SK-N-DZ (cell line): ENCODE results near the gene CHRNB4. TPM values are rescaled to one million over a fixed set of nuclear protein-coding genes. Genes with fewer than 3 reads are reported as not detected.
A peak's percentile ranks its signal among the peaks of the same experiment; 100 is the strongest.
"Not testable (repeated sequence)": the region's sequence is repeated elsewhere in the genome, so short reads cannot be mapped to it uniquely, and the experiment has no call there.

ENCODE experiments used
- DNase-seq: peaks from one replicate; pipeline ENCODE4 v3.0.0-alpha.2; 2015; ENCODE audit warnings: low spot score
- polyA plus RNA-seq, 2 experiments: library from polyadenylated mRNA; depleted of rRNA; stranded (reverse); fragments of >200 nt; gene quantifications; 2 replicates each; pipeline ENCODE4 v1.2.3, GENCODE V29; 2014

The CHRNB4 gene
- polyA plus RNA-seq (2014; cell fraction: cytosol; rRNA removed): 38.0 and 38.9 TPM in 2 replicates
- 18.3 and 33.6 TPM in 2 replicates for polyA plus RNA-seq (2014; cell fraction: nucleus; rRNA removed)

DNA sequence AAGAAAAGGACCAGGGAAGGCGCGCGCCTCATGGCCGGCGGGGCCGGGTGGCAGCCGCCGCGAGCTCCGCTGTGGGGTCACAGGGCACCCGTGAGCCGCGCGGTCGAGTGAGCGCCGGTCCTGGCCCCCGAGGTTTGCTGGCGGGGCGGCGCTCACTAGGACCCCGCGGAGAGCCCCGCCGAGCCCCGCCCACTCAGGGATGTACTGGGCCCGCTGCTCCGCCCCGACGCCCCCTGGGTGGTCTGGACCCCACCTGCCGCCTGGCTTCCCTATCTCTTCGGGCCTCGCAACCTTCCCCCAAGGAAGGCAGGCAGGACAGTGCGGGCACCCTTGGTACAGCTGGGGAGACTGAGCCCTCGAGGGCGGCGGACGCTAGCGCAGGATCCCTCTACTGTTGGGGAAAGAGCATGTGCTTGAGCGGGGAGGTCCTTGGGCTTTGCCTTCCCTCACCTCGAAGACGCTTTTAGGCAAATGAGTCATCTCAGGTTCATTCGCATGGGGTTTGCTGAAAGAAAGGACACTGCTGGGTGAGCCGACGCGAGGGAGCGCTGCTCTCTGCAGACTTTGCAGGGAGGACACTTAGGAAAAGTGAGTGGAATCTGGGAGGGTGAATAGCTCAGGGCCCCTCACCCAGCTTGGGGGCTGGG, at the start of gene CHRNB4:
Gene CHRNB4 (minus strand): TSS at position 109 of the 647 bp plus-strand sequence. CDS start 77 bp downstream, at position 32.
- peak; percentile 94 for DNase-seq

- DNase-seq: no peak
Measured at GRCh38 chr15:78689626-78690025, 48.6 kb upstream of the CHRNB4 start.

DNA sequence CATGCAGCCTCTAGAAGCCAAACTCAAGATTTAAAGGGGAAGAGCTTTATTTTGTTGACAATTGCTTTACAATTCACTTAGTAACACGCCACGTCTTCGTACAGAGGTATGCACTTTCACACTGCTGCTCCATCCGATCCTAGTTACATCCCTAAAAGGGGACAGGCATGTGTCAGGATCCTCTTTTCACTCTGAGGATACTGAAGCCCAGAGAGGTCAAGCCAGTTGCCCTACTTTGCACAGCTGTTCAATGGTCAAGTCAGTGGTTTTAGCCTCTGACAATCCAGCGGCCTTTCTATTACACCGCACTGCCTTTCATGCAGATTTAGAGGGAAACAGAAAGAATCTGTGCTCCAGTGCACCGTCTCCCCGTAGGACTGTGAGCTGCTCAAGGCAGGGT, 44.9 kb upstream of the CHRNB4 start:
- no peak for DNase-seq

DNA sequence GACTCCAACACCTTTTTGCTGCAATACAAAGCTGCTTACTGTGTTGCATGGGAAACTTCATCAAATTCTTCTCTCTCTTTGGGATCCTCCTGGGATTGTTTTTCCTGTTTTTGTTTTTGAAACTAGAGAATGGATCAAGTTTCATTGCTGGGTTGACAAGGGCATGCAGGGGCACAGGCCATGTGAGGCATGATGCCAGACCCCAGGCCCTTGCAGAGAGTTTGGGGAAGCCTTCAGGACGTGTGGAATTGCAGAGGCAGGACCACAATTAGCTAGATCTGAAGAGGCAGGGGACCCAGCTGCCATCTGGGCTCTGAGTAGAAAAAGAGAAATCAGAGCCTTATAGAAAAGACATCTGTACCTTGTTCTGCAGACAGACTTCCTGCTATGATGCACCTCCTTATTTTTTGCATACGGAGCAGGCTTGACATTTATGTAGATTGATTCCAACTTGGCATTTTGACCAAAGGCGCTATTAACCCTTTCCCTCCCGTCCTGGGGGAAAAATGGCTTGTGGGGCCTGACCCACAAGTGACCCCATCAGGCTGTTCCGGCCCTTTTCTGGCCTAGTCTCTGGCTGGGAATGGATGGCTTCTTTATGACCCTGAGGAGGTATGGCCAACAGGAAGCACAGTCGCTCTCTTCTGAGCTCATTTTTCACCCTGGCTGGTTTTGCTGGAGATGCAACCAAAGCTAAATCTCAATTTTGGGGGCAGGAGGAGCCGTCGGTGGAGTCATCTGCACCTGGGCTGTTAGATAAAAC, 44.3 kb upstream of the CHRNB4 start:
- DNase-seq: peak; percentile 59

DNA sequence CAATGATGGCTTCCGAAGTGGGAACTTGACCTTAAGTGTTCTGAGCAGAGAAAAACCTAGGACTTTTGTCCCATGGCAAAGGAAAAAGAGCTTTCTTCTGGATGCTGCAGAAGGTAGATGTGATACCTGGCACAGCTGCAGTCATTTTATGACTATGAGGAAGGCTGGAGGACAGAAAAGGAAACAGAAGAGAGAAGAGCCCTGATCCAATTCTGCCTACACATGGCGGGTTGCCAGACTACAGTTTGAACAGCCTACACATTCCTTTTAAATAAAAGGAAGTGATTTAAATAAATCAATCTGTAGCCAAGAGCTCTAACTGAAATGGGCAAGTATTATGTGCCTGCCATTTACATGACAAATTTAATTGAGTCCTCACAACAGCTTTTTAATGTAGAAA, 43.6 kb upstream of the CHRNB4 start:
- no peak for DNase-seq

- not testable (repeated sequence) for DNase-seq
Measured at GRCh38 chr15:78683599-78683998, 42.6 kb upstream of the CHRNB4 start.

- no peak for DNase-seq
Measured at GRCh38 chr15:78682693-78683410, 41.8 kb upstream of the CHRNB4 start.

- DNase-seq: no peak
Measured at GRCh38 chr15:78682004-78682651, 41.1 kb upstream of the CHRNB4 start.

DNA sequence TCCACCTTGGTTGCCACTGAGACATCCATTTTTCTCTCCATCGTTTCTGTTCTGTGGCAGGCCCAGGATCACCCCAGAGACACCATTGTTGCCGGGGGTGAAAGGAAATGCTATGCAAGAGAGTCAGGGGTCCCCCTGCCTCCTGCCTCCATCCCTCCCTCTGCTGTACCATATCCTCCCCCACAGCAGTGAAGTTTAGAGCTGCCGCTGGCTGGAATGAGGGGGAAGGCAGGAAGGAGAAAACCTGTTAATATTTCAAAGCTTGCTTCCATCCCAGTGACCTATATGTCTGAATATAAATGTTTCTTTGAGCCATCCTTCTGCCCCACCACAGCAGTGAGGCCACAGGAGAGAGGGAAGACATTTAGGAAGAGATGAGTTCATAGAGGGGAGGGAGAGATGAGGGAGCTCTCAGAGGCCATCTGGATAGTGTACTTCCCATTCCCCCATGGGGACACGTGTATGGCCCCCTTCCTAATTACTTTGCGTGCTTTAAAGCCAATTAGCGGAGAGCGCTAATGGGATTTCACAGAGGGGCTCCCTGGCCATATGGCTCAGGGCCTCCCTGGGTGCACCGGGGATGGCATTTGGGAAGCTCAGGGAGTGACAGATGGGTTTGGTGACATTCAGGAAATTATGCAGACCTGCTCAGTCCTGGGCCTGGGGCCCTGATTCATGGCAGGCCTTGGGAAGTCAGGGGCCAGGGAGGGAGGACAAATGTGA, 40.4 kb upstream of the CHRNB4 start:
- DNase-seq: peak; percentile 100

- peak; percentile 72 for DNase-seq
Measured at GRCh38 chr15:78680431-78681075, 39.5 kb upstream of the CHRNB4 start.

DNA sequence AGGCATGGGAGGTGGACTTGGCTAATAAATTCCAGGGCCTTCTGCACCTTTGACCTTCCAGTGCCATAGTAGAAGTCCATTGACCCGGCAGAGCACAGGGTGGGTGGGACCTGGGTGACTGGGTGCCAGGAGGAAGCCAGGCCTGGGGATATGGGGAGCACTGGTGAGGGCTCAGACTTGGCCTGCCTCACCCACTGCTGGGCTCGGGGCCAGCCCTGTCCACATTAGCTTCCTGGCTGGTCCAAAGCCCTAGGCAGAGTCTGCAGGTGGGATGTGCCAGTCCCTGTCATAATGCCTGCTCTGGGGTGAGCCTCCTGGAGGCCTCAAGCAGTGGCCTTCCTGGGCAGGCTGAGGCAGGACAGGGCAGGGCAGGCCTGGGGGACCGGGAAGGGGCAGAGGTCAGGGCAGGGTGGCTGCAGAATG, 38.1 kb upstream of the CHRNB4 start:
- DNase-seq: no peak

- no peak for DNase-seq
Measured at GRCh38 chr15:78676424-78677110, 35.6 kb upstream of the CHRNB4 start.

GRCh38 chr15:78675617-78676360, 34.8 kb upstream of the CHRNB4 start:
- no peak for DNase-seq

DNA sequence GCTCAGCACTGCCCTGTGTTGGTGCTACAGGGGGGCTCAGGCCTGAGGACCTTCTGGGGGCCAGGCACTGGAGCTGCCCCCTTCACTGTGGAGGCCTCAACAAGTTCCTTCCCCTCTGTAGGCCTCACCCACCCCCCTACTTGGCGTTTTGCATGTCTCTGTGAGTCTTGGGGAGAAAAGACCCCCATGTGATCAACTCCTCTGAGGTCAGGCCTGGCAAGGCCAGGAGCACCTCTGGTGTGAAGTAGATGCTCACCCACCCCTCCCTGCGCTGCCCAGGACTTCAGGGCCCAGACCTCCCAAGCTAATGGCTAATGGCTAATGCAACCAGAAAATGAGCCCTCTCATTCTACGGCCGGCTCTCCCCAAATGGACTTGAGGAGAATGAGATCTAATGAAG, 34.2 kb upstream of the CHRNB4 start:
- DNase-seq: no peak

- DNase-seq: no peak
Measured at GRCh38 chr15:78673917-78674444, 33.0 kb upstream of the CHRNB4 start.

GRCh38 chr15:78673476-78673875, 32.5 kb upstream of the CHRNB4 start:
- DNase-seq: no peak

DNA sequence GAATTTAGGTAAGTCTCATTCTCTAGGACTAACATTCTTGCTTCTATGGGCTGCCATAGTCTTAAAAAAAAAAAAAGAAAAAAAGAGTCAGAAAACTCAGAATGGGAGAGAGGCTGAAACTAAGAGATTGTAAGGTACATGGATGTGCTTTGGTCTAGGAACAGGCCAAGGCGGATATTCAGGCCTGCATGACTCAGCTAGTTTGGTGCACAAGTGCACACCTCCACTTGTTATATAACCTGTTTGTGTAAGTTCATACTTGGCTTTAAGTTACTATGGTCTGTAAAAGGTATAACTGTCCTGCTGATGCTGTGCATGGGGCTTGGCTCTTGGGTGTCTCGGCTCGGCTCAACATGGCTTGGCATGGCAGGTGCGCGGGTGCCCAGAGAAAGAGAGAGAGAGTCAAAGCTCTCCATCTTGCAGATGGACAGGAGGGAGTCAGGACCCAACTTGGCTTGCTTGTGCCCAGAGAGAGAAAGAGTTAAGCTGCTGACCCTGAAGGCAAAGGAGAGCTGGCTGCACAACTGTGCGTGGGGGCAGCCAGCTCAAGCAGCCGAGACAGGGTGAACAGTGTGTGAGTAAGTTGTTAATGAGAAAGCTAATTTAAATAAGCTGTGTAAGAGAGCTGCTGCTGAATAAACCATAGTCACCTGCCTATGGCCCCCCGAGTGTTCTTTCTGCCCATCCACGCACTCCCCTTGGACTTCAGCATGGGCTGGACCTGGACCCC, 31.4 kb upstream of the CHRNB4 start:
- DNase-seq: no peak

DNA sequence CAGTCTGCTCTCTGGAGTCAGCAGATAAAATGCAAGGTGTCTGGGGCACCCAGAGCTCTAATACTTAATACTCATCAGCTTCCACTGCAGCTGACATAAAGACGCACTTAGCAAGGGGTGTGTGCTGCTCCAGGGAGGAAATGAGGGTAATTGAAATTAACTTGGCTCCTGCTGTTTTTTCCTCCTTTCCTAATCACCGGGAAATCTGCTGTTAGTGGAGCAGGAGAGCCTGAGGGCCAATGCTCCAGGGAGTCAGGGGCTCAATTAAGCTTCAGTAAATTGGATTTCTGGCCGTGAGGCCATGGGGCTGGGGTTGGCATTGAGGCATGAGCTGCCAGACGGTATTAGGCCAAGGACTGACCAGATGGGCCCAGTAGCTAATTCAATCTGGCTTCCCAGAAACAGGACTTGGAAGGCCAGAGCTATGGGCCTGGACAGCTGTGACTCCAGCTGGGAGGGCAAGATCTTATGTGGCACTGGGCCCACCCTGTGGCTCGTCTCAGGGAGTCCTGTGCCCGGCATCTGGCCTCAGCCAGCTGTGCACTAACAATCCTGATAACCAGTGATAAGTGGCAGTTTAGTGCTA, 30.7 kb upstream of the CHRNB4 start:
- DNase-seq: peak; percentile 100
